ENCODE results near the gene TTC21B. TPM values are rescaled to one million over a fixed set of nuclear protein-coding genes. Genes with fewer than 3 reads are reported as not detected.
A peak's percentile ranks its signal among the peaks of the same experiment; 100 is the strongest.

Gene TTC21B
- total RNA-seq, 1 donor, result 34.5 TPM

GRCh38 chr2:165835363-165835762, 118.2 kb downstream of the TTC21B start:
- DNase-seq (ENCODE audit: low read depth), result no peak
- H3K4me3 ChIP-seq (ENCODE audit: low read depth, low read length), result no peak overlapping the region
- TF ChIP-seq, protein P1, sequence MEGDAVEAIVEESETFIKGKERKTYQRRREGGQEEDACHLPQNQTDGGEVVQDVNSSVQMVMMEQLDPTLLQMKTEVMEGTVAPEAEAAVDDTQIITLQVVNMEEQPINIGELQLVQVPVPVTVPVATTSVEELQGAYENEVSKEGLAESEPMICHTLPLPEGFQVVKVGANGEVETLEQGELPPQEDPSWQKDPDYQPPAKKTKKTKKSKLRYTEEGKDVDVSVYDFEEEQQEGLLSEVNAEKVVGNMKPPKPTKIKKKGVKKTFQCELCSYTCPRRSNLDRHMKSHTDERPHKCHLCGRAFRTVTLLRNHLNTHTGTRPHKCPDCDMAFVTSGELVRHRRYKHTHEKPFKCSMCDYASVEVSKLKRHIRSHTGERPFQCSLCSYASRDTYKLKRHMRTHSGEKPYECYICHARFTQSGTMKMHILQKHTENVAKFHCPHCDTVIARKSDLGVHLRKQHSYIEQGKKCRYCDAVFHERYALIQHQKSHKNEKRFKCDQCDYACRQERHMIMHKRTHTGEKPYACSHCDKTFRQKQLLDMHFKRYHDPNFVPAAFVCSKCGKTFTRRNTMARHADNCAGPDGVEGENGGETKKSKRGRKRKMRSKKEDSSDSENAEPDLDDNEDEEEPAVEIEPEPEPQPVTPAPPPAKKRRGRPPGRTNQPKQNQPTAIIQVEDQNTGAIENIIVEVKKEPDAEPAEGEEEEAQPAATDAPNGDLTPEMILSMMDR (IDR thresholded peaks at IDR 0.05; ENCODE audit: insufficient read depth, low read depth, low read length), result no peak

- TF ChIP-seq, protein P1 (IDR thresholded peaks at IDR 0.05; ENCODE audit: insufficient read depth, low read depth, low read length), result no peak
- peak; percentile 33 for DNase-seq (ENCODE audit: low read depth)
- no peak overlapping the region for H3K4me3 ChIP-seq (ENCODE audit: low read depth, low read length)
These were observed 120.4 kb downstream of the TTC21B start for GRCh38 chr2:165833156-165833555.

- no peak overlapping the region for H3K4me3 ChIP-seq (ENCODE audit: low read depth, low read length)
- TF ChIP-seq, protein P1 (IDR thresholded peaks at IDR 0.05; ENCODE audit: insufficient read depth, low read depth, low read length), result no peak
- no peak for DNase-seq (ENCODE audit: low read depth)
These were observed 125.7 kb downstream of the TTC21B start for GRCh38 chr2:165827921-165828276.

- no peak overlapping the region for H3K4me3 ChIP-seq (ENCODE audit: low read depth, low read length)
- TF ChIP-seq, protein P1 (IDR thresholded peaks at IDR 0.05; ENCODE audit: insufficient read depth, low read depth, low read length), result no peak
- no peak for DNase-seq (ENCODE audit: low read depth)
These were observed 126.3 kb downstream of the TTC21B start for GRCh38 chr2:165827016-165827920.

DNA sequence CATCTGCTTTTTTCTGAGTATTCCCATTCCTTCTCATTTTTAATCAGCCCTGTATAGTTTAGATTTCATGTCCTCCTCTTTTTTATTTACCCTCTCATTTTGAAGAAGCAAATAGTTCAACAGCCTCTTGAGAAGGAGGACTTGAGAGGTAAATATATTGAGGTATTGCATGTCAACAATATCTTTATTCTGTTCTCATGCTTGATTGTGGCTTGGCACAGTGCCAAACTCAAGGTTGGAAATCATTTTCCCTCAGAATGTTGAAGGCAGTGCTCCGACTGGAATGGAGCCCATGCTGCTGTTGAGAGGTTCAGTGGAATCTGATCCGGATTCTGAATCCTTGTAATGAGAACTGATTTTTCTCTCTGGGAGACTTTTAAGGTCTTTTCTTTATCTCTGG, 128.5 kb downstream of the TTC21B start:
- DNase-seq (ENCODE audit: low read depth), result no peak
- TF ChIP-seq, protein P1 (IDR thresholded peaks at IDR 0.05; ENCODE audit: insufficient read depth, low read depth, low read length), result no peak

More for the DNA sequence above, 128.5 kb downstream of the TTC21B start:
- no peak overlapping the region for H3K4me3 ChIP-seq (ENCODE audit: low read depth, low read length)

Other genes with a start within 250 kb of the TTC21B start
- gene GALNT3, start 159.5 kb downstream of the TTC21B start, total RNA-seq, result 1.3 and 4.3 TPM in 2 replicates
- gene SCN1A, start 174.2 kb upstream of the TTC21B start, total RNA-seq, result under 0.01 TPM in 1 of 2 replicates, not detected in the other